Measurements from ENCODE around the gene NPPC.
"Not testable (repeated sequence)": the region's sequence is repeated elsewhere in the genome, so short reads cannot be mapped to it uniquely, and the experiment has no call there.

NPPC gene

GRCh38 chr2:231883468-231883881, 42.7 kb downstream of the NPPC start:
- DNase-seq, result no peak

GRCh38 chr2:231882646-231883045, 43.5 kb downstream of the NPPC start:
- no peak for DNase-seq

DNA sequence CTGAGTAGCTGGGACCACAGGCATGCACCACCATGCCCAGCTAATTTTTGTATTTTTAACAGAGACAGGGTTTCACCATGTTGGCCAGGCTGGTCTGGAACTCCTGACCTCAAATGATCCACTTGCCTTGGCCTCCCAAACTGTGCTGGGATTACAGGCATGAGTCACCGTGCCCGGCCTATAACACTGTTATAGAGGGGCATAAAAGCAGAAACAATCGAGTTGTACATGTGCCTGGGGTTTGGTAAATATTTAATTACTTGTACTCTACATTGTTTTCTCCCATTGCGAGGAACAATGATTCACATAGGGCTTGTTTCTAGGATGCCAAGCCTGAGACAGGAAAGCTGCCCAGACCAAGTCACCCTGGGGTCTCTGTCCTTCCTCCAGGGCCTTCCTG, 45.8 kb downstream of the NPPC start:
- not testable (repeated sequence) for DNase-seq

DNA sequence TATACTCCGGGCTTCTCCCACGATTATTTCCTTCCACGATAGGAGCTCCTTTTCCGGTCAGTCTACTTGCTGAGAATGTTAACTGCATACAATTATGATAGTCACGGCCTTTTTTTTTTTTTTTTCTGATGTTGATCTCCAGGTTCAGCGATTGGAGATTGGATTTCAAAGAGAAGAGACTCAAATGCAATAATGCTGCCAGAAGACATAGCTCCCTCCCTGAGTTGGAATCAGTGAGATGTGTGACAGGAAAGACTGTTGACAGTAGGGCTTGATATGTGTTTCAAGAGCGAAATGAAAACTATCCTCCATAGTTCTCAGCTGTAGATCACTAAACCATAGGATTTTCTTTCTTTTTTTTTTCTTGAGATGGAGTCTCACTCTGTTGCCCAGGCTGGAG, 47.0 kb downstream of the NPPC start:
- no peak for DNase-seq

GRCh38 chr2:231877533-231878456, 48.4 kb downstream of the NPPC start:
- no peak for DNase-seq

DNA sequence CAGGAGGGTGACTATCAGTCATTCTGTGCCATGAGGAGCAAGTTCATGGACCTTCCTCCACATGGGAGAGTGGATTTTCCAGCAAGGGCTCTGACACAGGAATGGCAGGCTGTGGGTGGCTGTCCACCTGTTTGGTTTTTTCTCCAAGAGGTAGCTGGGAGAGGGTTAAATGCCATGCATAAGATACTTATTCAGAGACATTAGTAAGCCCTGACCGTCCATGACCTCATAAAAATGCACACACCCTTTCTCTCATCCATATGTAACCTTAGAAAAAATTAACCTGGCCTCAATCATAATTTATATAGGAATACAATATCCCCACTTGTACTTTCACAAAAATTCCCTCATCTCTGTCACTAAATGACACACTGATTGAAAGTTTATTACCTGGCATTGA, 51.3 kb downstream of the NPPC start:
- DNase-seq, result no peak
